Stimulated activated CD4-positive, alpha-beta T cell treated with anti-CD3 and anti-CD28 coated beads, Interleukin-4, amount 100 ng/mL, for 24 hours (primary cell): ENCODE data around the gene PERM1.

ENCODE experiments used
- DNase-seq: peaks from one replicate; pipeline ENCODE4 v3.0.0-alpha.2; 2020

The PERM1 gene

GRCh38 chr1:943545-944340 is 38.1 kb downstream of the PERM1 start:
- no peak for DNase-seq

GRCh38 chr1:942864-943533 is 38.9 kb downstream of the PERM1 start:
- no peak for DNase-seq

- DNase-seq, result no peak
Observed at GRCh38 chr1:942411-942821, 39.5 kb downstream of the PERM1 start.

- DNase-seq, result no peak
Observed at GRCh38 chr1:941588-942383, 40.1 kb downstream of the PERM1 start.

- no peak for DNase-seq
Observed at GRCh38 chr1:941015-941587, 40.8 kb downstream of the PERM1 start.

GRCh38 chr1:940107-941014 is 41.5 kb downstream of the PERM1 start:
- DNase-seq, result no peak

- DNase-seq, result no peak
Observed at GRCh38 chr1:939511-940106, 42.3 kb downstream of the PERM1 start.

- no peak for DNase-seq
Observed at GRCh38 chr1:938711-939489, 43.0 kb downstream of the PERM1 start.

GRCh38 chr1:938088-938683 is 43.7 kb downstream of the PERM1 start:
- no peak for DNase-seq

GRCh38 chr1:937521-937920 is 44.4 kb downstream of the PERM1 start:
- no peak for DNase-seq

- DNase-seq, result no peak
Observed at GRCh38 chr1:936348-937264, 45.3 kb downstream of the PERM1 start.

- DNase-seq, result no peak
Observed at GRCh38 chr1:935751-936231, 46.1 kb downstream of the PERM1 start.

- no peak for DNase-seq
Observed at GRCh38 chr1:934991-935750, 46.7 kb downstream of the PERM1 start.

GRCh38 chr1:933603-933940 is 48.3 kb downstream of the PERM1 start:
- no peak for DNase-seq

- DNase-seq, result no peak
Observed at GRCh38 chr1:932776-933602, 48.9 kb downstream of the PERM1 start.

GRCh38 chr1:932173-932510 is 49.8 kb downstream of the PERM1 start:
- no peak for DNase-seq

GRCh38 chr1:931380-932172 is 50.3 kb downstream of the PERM1 start:
- no peak for DNase-seq
